ENCODE data around the gene SNX33.
A peak's percentile ranks its signal among the peaks of the same experiment; 100 is the strongest.
"Not testable (repeated sequence)": the region's sequence is repeated elsewhere in the genome, so short reads cannot be mapped to it uniquely, and the experiment has no call there.

Gene SNX33

DNA sequence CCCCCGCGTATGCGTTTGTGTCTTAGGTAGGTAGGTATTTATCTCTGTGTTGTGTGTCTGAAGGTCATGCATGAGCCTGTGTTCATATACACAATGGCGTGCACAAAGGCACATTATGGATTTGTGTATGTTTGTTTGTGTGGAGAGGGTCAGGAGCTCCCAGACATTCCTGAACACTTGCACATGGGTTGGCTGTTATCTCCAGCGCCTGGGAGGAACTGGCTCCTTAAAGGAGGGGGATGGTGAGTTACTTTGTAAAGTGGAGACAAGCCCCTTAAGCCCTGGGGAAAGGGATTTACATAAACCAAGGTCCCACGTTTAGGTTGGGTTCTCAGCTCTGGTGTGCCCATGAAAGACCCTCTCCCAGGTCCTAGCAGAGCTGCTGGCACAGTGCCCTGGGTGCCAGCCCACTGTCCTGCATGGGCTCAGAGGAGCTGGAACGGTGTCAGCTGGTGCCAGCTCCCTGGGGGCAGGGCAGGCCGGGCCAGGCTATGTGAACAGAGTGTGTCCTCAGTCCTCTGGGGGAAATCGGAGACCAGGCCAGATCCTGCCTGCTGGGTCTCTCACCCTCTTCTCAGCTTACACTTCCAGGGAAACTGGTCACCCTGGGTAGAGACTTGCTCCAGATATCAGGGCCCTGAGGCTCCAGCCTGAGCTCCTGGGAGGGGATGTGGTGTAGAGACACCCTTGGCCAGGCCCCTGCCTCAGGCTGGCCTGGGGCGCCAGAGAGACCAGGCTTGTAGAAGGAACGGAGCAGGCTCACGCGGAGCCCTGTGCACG is 25.1 kb downstream of the SNX33 start:
- H3K27me3 ChIP-seq (ENCODE audit: control insufficient read depth, insufficient read depth, low read length) = no peaks in the 10 kb centered on the region
- no peaks in the 10 kb centered on the region for H3K36me3 ChIP-seq (ENCODE audit: control insufficient read depth, insufficient read depth, low read length)
- H3K27ac ChIP-seq (ENCODE audit: low read depth, low read length) = peak overlapping the region; percentile 96
- H3K4me1 ChIP-seq (ENCODE audit: control insufficient read depth, insufficient read depth, low read length) = peaks cover 25% of the 10 kb centered on the region
- peak overlapping the region; percentile 36 for H3K9ac ChIP-seq (ENCODE audit: low read length)
- peak overlapping the region; percentile 38 for H3K4me3 ChIP-seq (ENCODE audit: low read length)

GRCh38 chr15:75673426-75674235 is 25.9 kb downstream of the SNX33 start:
- H3K27ac ChIP-seq (ENCODE audit: low read depth, low read length) = peak overlapping the region; percentile 96

DNA sequence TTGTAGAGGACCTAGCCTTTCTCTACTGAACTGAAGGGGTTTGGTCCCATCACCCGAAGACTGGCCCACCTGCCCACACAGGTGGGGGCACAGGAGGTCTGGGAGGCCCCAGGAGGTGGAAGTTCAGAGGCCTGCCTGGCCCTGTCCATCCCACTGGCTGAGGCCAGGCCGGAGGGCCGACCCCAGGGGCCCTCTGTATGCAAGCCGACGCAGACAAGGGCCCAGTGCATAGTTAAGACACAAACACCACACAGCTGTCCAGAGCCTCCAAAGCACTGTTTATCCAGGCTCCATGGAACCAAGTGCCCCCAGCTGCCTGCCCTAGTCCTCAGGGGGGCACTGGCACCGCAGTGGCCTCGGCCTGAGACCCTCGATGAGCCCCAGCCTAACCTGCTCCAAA is 26.7 kb downstream of the SNX33 start:
- Histone ChIP-seq H3K36me3 (ENCODE audit: control insufficient read depth, insufficient read depth, low read length) (peaks cover 2% of the 10 kb centered on the region), H3K27ac (ENCODE audit: low read depth, low read length) (peak overlapping the region; percentile 96), H3K4me3 (ENCODE audit: low read length) (no peak overlapping the region), H3K4me1 (ENCODE audit: control insufficient read depth, insufficient read depth, low read length) (peaks cover 25% of the 10 kb centered on the region), H3K27me3 (ENCODE audit: control insufficient read depth, insufficient read depth, low read length) (no peaks in the 10 kb centered on the region), H3K9ac (ENCODE audit: low read length) (no peak overlapping the region)

More at GRCh38 chr15:75673426-75674235, 25.9 kb downstream of the SNX33 start:
- Histone ChIP-seq H3K36me3 (ENCODE audit: control insufficient read depth, insufficient read depth, low read length) (no peaks in the 10 kb centered on the region), H3K4me3 (ENCODE audit: low read length) (peak overlapping the region; percentile 38), H3K4me1 (ENCODE audit: control insufficient read depth, insufficient read depth, low read length) (peaks cover 25% of the 10 kb centered on the region), H3K9ac (ENCODE audit: low read length) (peak overlapping the region; percentile 36), H3K27me3 (ENCODE audit: control insufficient read depth, insufficient read depth, low read length) (no peaks in the 10 kb centered on the region)

DNA sequence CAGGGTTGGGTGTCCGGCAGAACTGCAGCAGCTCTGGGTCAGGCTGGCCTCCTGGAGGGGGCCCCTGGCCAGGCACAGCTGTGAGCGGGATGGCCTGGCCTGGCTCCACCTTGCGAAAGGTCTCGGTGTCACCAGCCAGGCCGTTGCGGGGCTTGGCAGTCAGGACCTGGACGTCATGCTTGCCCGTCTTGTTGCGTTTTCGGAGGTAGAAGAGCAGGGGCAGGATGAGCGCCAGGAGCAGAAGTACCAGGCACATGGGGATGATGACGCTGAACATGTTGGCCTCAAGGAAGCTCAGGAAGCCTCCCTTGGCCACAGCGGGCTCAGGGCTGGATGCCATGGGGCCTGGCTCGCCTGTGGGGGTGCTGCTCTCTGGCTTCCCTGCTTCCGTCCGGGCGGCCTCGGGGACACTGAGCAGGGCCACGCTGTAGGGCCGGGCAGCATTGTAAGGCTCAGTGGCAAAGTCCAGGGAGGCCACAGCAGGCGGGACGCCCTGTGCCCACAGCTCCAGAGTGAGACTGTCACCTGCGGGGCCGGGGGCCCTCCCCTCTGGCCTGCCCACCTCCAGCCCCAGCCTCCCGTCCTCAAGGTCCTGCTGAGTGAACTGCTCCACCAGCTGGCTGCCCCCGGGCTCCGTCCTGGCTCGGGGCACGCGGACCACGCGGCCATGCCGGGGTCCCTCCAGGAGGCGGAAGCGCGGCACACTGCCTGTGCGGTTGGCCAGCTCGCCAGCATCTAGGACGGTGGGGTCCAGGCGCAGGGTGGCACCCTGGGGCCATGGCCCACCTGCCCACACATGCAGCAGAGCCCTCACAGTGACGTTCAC is 28.1 kb downstream of the SNX33 start:
- Histone ChIP-seq H3K27ac (ENCODE audit: low read depth, low read length) (peak overlapping the region; percentile 53), H3K4me1 (ENCODE audit: control insufficient read depth, insufficient read depth, low read length) (peaks cover 25% of the 10 kb centered on the region), H3K9ac (ENCODE audit: low read length) (no peak overlapping the region)

GRCh38 chr15:75676688-75677464 is 29.2 kb downstream of the SNX33 start:
- Histone ChIP-seq H3K9ac (ENCODE audit: low read length) (no peak overlapping the region), H3K27ac (ENCODE audit: low read depth, low read length) (no peak overlapping the region), H3K4me3 (ENCODE audit: low read length) (no peak overlapping the region), H3K27me3 (ENCODE audit: control insufficient read depth, insufficient read depth, low read length) (no peaks in the 10 kb centered on the region), H3K36me3 (ENCODE audit: control insufficient read depth, insufficient read depth, low read length) (peaks cover 9% of the 10 kb centered on the region), H3K4me1 (ENCODE audit: control insufficient read depth, insufficient read depth, low read length) (peaks cover 25% of the 10 kb centered on the region)

More for the DNA sequence above, 28.1 kb downstream of the SNX33 start:
- Histone ChIP-seq H3K36me3 (ENCODE audit: control insufficient read depth, insufficient read depth, low read length) (peaks cover 9% of the 10 kb centered on the region), H3K27me3 (ENCODE audit: control insufficient read depth, insufficient read depth, low read length) (no peaks in the 10 kb centered on the region), H3K4me3 (ENCODE audit: low read length) (no peak overlapping the region)

- Histone ChIP-seq H3K9ac (ENCODE audit: low read length) (no peak overlapping the region), H3K4me1 (ENCODE audit: control insufficient read depth, insufficient read depth, low read length) (peaks cover 17% of the 10 kb centered on the region), H3K27ac (ENCODE audit: low read depth, low read length) (no peak overlapping the region), H3K36me3 (ENCODE audit: control insufficient read depth, insufficient read depth, low read length) (peaks cover 9% of the 10 kb centered on the region), H3K4me3 (ENCODE audit: low read length) (no peak overlapping the region), H3K27me3 (ENCODE audit: control insufficient read depth, insufficient read depth, low read length) (no peaks in the 10 kb centered on the region)
Observed at GRCh38 chr15:75677465-75678323, 30.0 kb downstream of the SNX33 start.

GRCh38 chr15:75678324-75678690 is 30.6 kb downstream of the SNX33 start:
- H3K36me3 ChIP-seq (ENCODE audit: control insufficient read depth, insufficient read depth, low read length); H3K4me3 ChIP-seq (ENCODE audit: low read length); H3K27me3 ChIP-seq (ENCODE audit: control insufficient read depth, insufficient read depth, low read length); H3K9ac ChIP-seq (ENCODE audit: low read length); H3K27ac ChIP-seq (ENCODE audit: low read depth, low read length): not testable (repeated sequence)
- H3K4me1 ChIP-seq (ENCODE audit: control insufficient read depth, insufficient read depth, low read length) = peaks cover 11% of the 10 kb centered on the region

- H3K36me3 ChIP-seq (ENCODE audit: control insufficient read depth, insufficient read depth, low read length) = peaks cover 16% of the 10 kb centered on the region
- H3K9ac ChIP-seq (ENCODE audit: low read length) = no peak overlapping the region
- H3K27me3 ChIP-seq (ENCODE audit: control insufficient read depth, insufficient read depth, low read length) = no peaks in the 10 kb centered on the region
- no peak overlapping the region for H3K27ac ChIP-seq (ENCODE audit: low read depth, low read length)
- no peaks in the 10 kb centered on the region for H3K4me1 ChIP-seq (ENCODE audit: control insufficient read depth, insufficient read depth, low read length)
- no peak overlapping the region for H3K4me3 ChIP-seq (ENCODE audit: low read length)
Observed at GRCh38 chr15:75680007-75680789, 32.5 kb downstream of the SNX33 start.

- Histone ChIP-seq H3K4me1 (ENCODE audit: control insufficient read depth, insufficient read depth, low read length) (no peaks in the 10 kb centered on the region), H3K9ac (ENCODE audit: low read length) (no peak overlapping the region), H3K4me3 (ENCODE audit: low read length) (no peak overlapping the region), H3K27ac (ENCODE audit: low read depth, low read length) (no peak overlapping the region), H3K36me3 (ENCODE audit: control insufficient read depth, insufficient read depth, low read length) (peaks cover 18% of the 10 kb centered on the region), H3K27me3 (ENCODE audit: control insufficient read depth, insufficient read depth, low read length) (no peaks in the 10 kb centered on the region)
Observed at GRCh38 chr15:75682181-75683135, 34.7 kb downstream of the SNX33 start.
